K562 (cell line): Measurements from ENCODE around the gene TFAP2B.

Source experiments
- CREBBP ChIP-seq: IDR thresholded peaks from one replicate; pipeline ENCODE4 v1.6.1; 2012; ENCODE audit warnings: low read depth, mild to moderate bottlenecking, control low read depth, inconsistent platforms, low read length
- FOXP4 ChIP-seq: sonication (generic); formaldehyde crosslinking; IDR thresholded peaks from 2 replicates; pipeline ENCODE4 v1.8.0; 2022; ENCODE audit warnings: mild to moderate bottlenecking, missing genetic modification reagents, borderline replicate concordance
- MXI1 ChIP-seq: IDR thresholded peaks from 2 replicates; pipeline ENCODE4 v1.6.1; 2011; ENCODE audit warnings: low read depth, mild to moderate bottlenecking, improper control_type of control experiment, low read length
- NFXL1 ChIP-seq: fragments of 450-650 bp; formaldehyde crosslinking; IDR thresholded peaks from 2 replicates; pipeline ENCODE4 v1.4.0; 2021; ENCODE audit warnings: mild to moderate bottlenecking
- POLR2AphosphoS2 ChIP-seq: IDR thresholded peaks from 2 replicates; pipeline ENCODE4 v1.6.1; 2012; ENCODE audit warnings: low read length, improper control_type of control experiment
- REST ChIP-seq, 2 experiments: fragments of 450-650 bp; formaldehyde crosslinking in 1 of 2; IDR thresholded peaks; 2 replicates each; pipeline versions ENCODE4 v1.4.0 to v1.6.1; 2014 to 2020; ENCODE audit warnings: mild to moderate bottlenecking in 2 of 2, borderline replicate concordance in 1 of 2, low read depth in 1 of 2
- ZBTB7A ChIP-seq: IDR thresholded peaks from 2 replicates; pipeline ENCODE4 v1.6.1; 2011; ENCODE audit warnings: low read depth, mild to moderate bottlenecking, low read length, moderate library complexity, borderline replicate concordance; ENCODE audit not compliant: control insufficient read depth
- ZNF384 ChIP-seq: IDR thresholded peaks from 2 replicates; pipeline ENCODE4 v1.6.1; 2012; ENCODE audit warnings: low read depth, low read length, improper control_type of control experiment
- TF ChIP-seq, protein P1 (sequence below): sonication (generic); formaldehyde crosslinking; IDR thresholded peaks from 2 replicates; pipeline ENCODE4 v1.8.0; 2022; ENCODE audit warnings: mild to moderate bottlenecking, missing genetic modification reagents
- TF ChIP-seq, protein P2 (sequence below): fragments of 450-650 bp; IDR thresholded peaks from 2 replicates; pipeline ENCODE4 v1.6.1; 2016
- TF ChIP-seq, protein P3 (sequence below), 3 experiments: IDR thresholded peaks in 2 of 3; conservative IDR thresholded peaks in 1 of 3; 2 replicates each; pipeline ENCODE4 v1.5.1; 2011 to 2012; ENCODE audit warnings: low read length in 3 of 3, mild to moderate bottlenecking in 3 of 3, control low read depth in 2 of 3, improper control_type of control experiment in 1 of 3, inconsistent platforms in 1 of 3, low read depth in 1 of 3, mixed read lengths in 1 of 3, moderate library complexity in 1 of 3; ENCODE audit not compliant: insufficient read depth in 2 of 3

DNA sequence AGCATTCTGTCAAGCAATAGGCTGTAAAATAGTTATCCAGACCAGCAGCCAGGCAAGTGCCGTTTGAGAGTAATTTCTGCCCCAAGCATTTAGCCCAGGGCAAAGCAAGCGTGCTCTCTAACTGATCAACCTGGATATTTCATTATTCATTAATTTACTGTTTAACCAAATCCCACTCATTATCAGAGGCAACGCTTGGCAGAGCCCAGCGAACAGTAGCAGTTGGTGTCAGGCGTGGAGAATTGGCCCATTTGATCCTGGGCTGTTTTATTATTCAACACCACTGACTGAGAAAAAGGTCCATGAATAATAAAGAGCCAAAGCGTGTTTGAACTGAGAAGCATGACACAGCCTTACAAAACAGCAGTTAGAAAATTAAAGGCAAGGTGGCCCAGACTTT, 35.3 kb downstream of the TFAP2B start:
- no peak for TF ChIP-seq ZBTB7A
- TF ChIP-seq POLR2AphosphoS2: no peak
- TF ChIP-seq, protein P1, sequence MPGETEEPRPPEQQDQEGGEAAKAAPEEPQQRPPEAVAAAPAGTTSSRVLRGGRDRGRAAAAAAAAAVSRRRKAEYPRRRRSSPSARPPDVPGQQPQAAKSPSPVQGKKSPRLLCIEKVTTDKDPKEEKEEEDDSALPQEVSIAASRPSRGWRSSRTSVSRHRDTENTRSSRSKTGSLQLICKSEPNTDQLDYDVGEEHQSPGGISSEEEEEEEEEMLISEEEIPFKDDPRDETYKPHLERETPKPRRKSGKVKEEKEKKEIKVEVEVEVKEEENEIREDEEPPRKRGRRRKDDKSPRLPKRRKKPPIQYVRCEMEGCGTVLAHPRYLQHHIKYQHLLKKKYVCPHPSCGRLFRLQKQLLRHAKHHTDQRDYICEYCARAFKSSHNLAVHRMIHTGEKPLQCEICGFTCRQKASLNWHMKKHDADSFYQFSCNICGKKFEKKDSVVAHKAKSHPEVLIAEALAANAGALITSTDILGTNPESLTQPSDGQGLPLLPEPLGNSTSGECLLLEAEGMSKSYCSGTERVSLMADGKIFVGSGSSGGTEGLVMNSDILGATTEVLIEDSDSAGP (CRISPR knock-in tag): no peak
- TF ChIP-seq, protein P2, sequence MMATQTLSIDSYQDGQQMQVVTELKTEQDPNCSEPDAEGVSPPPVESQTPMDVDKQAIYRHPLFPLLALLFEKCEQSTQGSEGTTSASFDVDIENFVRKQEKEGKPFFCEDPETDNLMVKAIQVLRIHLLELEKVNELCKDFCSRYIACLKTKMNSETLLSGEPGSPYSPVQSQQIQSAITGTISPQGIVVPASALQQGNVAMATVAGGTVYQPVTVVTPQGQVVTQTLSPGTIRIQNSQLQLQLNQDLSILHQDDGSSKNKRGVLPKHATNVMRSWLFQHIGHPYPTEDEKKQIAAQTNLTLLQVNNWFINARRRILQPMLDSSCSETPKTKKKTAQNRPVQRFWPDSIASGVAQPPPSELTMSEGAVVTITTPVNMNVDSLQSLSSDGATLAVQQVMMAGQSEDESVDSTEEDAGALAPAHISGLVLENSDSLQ: no peak
- TF ChIP-seq, protein P3, sequence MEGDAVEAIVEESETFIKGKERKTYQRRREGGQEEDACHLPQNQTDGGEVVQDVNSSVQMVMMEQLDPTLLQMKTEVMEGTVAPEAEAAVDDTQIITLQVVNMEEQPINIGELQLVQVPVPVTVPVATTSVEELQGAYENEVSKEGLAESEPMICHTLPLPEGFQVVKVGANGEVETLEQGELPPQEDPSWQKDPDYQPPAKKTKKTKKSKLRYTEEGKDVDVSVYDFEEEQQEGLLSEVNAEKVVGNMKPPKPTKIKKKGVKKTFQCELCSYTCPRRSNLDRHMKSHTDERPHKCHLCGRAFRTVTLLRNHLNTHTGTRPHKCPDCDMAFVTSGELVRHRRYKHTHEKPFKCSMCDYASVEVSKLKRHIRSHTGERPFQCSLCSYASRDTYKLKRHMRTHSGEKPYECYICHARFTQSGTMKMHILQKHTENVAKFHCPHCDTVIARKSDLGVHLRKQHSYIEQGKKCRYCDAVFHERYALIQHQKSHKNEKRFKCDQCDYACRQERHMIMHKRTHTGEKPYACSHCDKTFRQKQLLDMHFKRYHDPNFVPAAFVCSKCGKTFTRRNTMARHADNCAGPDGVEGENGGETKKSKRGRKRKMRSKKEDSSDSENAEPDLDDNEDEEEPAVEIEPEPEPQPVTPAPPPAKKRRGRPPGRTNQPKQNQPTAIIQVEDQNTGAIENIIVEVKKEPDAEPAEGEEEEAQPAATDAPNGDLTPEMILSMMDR (IDR thresholded peaks at IDR 0.05 in 2 of 3, conservative IDR thresholded peaks at IDR 0.05 in 1 of 3; ENCODE audit: insufficient read depth in 2 of 3, low read depth in 1 of 3, low read length in 3 of 3): no peak
- no peak for TF ChIP-seq FOXP4 (CRISPR knock-in tag)
- TF ChIP-seq CREBBP: no peak
- TF ChIP-seq NFXL1 (CRISPR knock-in tag): no peak
- TF ChIP-seq MXI1: no peak
- no peak for TF ChIP-seq ZNF384
- TF ChIP-seq REST (IDR thresholded peaks at IDR 0.05; ENCODE audit: borderline replicate concordance): no peak
- no peak for TF ChIP-seq REST (CRISPR knock-in tag; IDR thresholded peaks at IDR 0.05; ENCODE audit: low read depth)
